Activated T-helper 9 cell treated with anti-CD3 and anti-CD28 coated beads, Interleukin-2, amount 50 U/mL, for 16 hours (primary cell): ENCODE results near the gene CTAG1B.
"Not testable (repeated sequence)": the region's sequence is repeated elsewhere in the genome, so short reads cannot be mapped to it uniquely, and the experiment has no call there.

ENCODE experiments used
- DNase-seq: peaks from one replicate; pipeline ENCODE4 v3.0.0-alpha.2; 2020; ENCODE audit warnings: low read depth

Gene CTAG1B

DNA sequence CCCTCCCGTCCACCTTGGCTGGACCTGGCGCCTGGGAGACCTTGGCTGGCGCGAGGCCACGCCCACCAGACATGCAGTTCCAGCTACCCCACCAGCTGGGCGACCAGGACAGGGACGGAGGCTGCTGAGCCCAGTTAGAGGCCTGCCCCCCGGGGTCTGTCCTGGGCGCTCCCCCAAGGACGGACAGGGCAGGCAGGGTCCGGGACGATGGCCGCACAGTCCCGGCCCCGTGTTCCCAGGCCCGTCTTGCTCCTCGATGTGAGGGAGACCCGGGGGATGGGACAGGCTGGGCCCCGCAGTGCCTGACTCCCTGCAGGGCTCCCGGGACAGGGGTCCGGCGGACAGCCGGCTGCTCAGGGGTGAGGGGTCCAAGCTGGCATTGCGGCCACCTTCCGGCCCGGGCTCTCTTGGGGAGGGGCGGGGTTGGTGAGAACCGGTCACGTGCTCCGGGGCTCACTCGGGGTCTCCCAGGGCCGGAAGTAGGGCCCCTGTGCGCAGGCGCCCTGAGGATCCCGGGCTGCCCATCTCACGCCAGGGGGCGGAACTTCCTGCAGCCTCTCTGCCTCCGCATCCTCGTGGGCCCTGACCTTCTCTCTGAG is 34.4 kb downstream of the CTAG1B start, which contains the start of gene CTAG1A:
Gene CTAG1A, plus strand, starts transcription at position 549 of the 599 bp plus-strand sequence. CDS start 74 bp downstream, outside the sequence.
- not testable (repeated sequence) for DNase-seq

DNA sequence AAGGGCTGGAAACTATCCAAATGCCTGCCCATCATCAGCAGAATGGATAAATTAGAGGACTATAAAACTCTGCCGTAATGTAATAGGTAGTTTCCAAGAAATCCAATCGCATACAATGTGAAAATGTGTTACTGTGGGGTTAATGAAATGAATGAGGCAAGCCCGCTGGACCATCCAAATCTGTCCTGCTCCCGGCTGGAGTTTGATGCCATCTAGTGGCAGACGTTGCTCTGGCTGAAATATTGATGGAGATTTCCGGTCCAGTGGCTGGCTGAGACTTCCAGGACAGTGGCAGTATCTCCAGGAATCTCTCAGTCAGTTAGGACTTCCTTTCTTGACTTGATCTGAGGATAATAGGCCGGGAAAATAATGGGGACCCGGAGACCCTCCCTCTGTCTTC is 36.1 kb downstream of the CTAG1B start:
- not testable (repeated sequence) for DNase-seq

GRCh38 chrX:154575076-154575475 is 44.0 kb downstream of the CTAG1B start:
- DNase-seq = not testable (repeated sequence)

GRCh38 chrX:154573061-154573460 is 46.0 kb downstream of the CTAG1B start:
- not testable (repeated sequence) for DNase-seq

GRCh38 chrX:154570361-154570760 is 48.7 kb downstream of the CTAG1B start:
- not testable (repeated sequence) for DNase-seq
